GM08714 (cell line): ENCODE measurements around the gene SHROOM4.

ENCODE experiments used
- H3K4me3 ChIP-seq: fragments of 200-500 bp; sonication (Bioruptor generic); 2 replicates; pipeline ENCODE4 v1.5.1; 2014; ENCODE audit warnings: mild to moderate bottlenecking, low read length, inconsistent platforms
- ZNF274 ChIP-seq: IDR thresholded peaks from 2 replicates; pipeline ENCODE4 v1.6.1; 2012; ENCODE audit warnings: mild to moderate bottlenecking, low read depth, low read length

SHROOM4 gene

DNA sequence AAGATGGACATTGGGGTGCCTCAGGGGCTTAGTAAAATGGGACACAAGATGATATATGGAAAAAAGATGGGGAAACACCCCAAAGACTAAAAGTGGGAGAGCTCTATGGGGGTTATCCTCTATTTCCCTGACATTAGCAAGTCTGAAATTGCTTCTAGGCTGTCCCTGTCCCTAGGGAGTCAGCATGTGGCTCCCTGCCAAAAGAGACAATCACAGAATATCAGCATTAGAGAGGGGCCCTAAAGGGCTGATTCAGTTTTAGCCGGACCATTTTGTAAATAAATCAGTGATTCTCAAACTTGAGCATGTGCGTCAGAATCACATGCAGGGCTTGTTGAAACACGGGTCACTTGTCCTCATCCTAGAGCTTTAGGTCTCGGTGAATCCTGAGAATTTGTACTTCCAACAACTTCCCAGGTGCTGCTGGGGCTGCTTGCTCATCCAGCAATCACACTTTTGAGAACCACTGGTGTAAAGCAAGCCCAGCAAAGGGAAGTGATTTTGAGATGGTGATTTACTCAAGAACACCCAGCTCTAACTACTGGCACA, 178.1 kb downstream of the SHROOM4 start:
- no peak overlapping the region for H3K4me3 ChIP-seq
- no peak for TF ChIP-seq ZNF274

DNA sequence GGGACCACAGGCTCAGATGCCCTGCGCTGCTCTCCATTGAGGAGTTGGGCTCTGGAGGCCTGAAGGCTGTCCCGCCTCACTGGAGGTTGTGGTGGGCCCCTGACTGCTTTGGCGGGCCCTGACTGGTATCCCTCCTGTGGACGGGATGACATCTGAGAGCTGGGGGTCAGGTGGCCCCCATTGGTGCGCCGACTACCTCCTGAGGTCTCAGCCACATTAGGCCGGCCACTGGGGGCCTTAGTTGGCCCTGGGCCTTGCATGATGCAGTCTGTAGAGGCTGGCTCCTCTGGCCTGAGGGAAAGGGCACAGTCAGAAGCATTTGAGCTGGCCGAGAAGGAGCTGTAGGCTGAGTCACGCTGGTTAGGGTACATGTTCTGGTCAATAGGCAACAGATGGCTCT, 178.8 kb downstream of the SHROOM4 start:
- H3K4me3 ChIP-seq, result no peak overlapping the region
- TF ChIP-seq ZNF274, result no peak

DNA sequence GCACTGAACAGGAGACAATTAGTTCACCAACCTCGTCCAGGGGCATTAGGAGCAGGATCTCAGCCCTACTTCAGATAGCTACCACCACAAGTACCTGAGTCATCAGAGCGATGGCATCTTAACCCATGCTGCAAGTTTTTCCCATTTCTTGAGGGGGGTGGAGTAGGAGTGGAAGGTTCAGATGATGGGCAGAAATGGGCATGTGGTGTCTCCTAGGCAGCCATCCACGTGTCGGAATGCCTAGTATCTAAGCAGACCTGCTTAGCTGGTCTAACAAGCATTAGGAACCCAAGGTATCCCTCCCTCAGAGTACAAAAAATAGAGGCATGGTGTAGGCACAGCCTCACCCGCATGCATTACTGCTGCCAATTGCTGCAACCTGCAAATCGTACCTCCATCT, 184.2 kb downstream of the SHROOM4 start:
- H3K4me3 ChIP-seq, result no peak overlapping the region
- TF ChIP-seq ZNF274, result no peak

DNA sequence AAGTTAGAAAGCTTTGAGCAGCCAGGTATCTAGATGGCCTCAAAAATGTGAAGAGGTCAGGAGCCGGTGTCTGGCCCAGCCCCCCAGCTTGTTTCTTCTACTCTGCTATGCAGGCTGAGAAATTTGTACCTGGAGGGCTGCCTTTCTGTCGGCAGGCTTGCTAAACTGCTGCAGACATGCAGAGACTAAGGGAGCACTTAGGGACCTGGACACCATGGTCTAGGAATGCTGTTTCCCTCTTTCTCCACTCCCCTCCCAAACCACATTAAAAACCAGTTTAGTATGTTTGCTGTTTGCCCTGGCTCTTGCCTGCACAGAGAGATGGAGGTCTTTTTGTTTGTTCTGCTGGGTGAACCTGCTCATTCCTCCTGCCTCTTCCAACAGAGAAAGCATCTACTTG, 186.3 kb downstream of the SHROOM4 start:
- no peak for TF ChIP-seq ZNF274
- H3K4me3 ChIP-seq, result no peak overlapping the region

DNA sequence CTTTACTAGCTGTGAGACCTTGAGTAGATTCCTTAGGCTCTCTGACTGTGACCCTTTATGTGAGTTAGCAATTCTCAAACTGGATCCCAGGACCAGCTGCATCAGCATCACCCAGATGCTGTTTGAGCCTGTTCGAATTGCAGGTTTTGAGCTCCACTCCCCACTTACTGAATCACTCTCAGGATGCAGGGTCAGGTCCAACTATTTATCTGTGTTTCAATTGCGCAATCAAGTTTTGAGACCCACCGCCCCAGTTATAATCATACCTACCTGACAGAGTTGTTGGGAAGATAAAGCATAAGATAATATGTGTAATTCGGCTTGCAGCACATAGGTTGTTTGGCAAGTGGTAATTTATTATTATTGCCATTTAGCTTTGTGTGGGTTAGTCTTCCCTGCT, 187.6 kb downstream of the SHROOM4 start:
- no peak for TF ChIP-seq ZNF274
- H3K4me3 ChIP-seq, result no peak overlapping the region

DNA sequence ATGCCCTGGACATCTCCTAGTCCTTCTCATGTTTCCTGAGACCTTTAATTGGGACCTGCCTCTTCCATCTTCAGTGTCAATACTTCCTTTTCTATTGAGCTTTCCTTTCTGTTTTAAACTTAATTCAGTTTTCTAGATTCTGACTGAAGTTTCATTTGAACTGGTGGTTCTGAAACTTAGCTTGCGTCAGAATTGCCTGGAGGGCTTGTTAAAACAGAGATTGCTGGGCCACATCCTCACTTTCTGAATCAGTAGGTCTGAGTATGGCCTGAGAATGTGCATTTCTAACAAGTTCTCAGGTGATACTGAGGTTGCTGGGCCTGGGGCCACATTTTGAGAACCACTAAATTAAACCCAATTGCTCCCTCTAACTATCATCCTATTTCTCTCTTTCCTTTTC, 191.2 kb downstream of the SHROOM4 start:
- no peak for TF ChIP-seq ZNF274
- H3K4me3 ChIP-seq, result no peak overlapping the region

DNA sequence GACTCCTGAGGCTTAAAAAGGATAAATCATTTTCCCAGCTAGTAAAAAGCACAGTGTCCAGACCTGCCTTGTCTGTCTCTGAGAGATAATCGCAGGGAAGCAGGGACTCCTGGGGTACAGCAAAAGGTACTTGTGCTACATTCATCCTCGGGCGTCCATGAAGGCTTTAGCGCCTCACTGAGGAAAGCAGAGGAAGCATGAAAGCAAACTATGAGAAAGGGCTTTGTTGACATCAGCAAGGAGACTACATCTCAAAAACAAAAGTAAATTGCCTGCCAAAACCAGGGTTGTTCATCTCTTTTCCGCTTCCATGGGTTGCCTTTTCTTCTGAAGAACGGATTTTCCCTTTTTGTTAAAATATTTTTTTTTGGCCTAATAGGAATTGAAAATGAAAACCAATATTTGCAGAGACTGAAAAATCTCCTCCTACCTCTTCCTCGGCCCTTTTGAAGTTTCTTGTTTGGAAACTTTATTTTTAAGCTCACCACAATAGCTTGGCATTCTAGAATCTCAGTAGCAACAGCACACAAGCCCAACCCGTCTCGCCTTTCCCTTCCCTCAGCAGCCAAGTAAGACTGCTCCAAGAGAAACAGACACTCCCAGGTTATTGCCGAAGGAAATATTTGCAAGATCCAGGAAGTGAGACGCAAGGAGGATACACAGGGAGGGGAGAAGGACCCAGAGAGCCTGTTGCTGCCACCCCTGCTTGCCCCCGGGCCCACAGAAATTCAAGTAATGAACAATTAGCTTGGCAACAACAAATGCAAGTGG, 195.0 kb downstream of the SHROOM4 start:
- TF ChIP-seq ZNF274, result no peak
- no peak overlapping the region for H3K4me3 ChIP-seq

DNA sequence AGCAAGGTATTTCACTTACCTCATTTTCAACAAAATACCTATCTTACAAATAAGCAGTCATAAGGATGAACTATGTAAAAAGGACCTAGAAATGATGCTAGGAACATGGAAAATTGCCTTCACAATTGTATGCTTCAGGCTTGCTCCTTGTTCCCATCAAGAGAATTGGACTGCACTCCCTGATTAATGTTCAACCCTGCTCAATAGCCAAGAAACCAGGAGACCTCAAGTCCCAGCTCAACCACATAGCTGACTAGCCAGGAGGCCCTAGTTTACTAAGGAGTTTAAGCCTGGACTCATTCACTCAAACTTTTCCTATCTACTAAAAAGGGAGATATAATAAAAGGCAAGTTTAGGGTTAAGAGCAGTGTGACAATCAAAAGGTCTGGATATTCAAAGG, 196.8 kb downstream of the SHROOM4 start:
- no peak overlapping the region for H3K4me3 ChIP-seq
- TF ChIP-seq ZNF274, result no peak

DNA sequence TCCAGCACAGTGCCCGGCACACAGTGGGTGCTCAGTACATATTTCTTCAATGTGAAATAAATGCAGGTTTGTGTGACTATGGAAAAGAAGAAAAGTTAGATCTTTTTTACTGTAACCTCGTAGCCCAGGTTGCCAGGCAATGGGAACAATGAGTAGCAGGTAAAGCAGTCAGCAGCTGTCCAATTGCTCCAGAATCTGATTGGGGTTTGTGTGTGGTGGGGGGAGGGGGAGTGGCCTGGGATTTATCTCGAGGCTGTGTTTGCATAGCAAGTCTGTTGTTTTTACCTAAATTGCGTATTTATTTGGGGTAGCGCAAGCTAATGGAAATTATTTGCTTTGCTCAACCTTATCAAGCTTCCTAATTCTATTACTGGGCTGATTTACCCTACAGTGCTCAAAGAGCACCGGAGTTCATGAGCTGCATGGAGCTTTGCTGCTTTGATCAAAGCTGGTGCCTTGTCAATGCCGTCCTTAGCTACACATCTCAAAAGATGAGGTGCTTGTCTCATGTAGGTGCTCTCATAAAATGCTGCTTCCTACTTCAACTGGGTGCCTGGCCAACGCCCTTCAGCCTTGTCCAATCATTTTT, 198.3 kb downstream of the SHROOM4 start:
- H3K4me3 ChIP-seq, result no peak overlapping the region
- TF ChIP-seq ZNF274, result no peak

DNA sequence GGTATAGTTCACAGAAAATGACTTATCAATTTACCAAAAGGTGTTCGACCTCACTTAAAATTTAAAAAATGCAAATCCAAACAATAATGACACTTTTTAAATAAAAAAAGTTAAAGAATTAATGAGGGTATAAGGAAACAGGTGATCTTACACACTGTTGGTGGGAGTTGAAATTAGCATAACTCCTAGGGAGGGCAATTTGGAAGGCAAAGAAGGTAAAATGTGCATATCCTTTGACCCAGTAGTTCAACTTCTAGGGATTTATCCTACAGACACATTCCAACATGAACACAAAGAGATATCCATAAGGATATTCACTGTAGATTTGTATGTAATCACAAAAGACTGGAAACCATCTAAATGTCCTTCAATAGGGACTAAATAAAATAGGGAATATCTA, 199.5 kb downstream of the SHROOM4 start:
- TF ChIP-seq ZNF274, result no peak
- H3K4me3 ChIP-seq, result no peak overlapping the region

DNA sequence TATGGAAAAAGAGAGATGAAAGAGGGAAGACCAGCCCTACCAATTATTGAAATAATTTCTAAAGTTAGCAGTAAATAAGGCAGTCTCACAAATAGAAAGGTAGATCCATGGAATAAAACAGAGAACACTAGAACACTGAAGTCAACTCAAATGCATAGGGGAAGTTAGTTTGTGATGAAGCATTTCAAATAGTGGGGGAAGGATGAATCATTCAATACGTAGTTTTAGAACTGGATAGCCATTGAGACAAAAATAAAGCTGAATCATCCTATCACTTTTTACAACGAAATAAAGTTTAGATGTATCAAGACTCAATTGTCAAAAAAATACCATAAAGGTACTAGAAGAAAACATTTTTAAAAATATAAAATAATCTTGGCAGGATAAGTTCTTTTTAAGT, 200.1 kb downstream of the SHROOM4 start:
- no peak for TF ChIP-seq ZNF274
- H3K4me3 ChIP-seq, result no peak overlapping the region

DNA sequence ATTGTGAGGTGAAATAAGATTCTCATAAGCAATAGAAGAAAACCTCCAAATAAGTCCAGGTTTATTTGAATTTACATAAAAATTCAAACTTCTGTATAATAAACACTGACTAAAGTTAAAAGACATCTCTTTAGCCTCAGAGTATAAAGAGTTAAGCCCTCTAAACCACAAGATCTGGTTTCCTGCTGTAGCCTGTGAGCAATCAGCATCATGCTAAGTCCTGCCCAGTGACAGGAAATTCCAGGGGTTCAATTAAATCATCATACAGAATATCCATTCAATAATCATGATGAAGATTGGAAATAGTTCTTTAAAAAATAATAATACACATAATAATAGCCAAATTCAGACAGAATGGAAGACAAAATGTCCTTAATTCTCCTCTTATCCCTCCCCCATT, 204.2 kb downstream of the SHROOM4 start:
- H3K4me3 ChIP-seq, result no peak overlapping the region
- TF ChIP-seq ZNF274, result no peak

DNA sequence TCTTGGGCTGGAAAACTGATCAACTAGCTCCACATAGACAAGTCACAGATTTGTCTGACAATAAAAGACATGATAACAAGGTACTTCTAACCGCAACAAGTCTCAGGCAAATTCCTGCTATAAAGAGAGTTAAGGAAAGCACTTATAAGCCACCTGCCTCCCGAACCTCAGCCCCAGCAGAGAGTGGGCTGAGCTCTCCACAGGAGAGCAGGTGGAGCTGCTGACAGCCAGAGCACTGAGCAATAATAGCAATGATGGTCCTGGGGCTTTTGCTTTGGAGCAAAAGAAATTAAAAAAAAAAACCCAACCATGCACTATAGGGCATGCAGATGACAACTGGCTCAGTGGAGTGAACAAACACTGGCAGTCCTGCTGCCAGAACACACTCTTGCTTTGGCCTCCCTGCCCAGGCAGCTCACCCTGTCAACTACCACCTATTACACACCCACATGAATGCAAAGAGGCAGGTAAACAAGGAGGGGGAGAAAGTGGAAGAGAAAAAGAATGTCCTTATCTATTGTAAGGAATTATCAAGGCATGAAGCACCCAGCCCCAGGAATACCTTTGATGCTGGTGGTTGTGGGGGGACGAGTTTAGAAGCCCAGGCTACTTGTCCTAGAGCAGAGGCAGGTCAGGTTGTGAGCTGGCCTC, 207.6 kb downstream of the SHROOM4 start:
- TF ChIP-seq ZNF274, result no peak
- no peak overlapping the region for H3K4me3 ChIP-seq

DNA sequence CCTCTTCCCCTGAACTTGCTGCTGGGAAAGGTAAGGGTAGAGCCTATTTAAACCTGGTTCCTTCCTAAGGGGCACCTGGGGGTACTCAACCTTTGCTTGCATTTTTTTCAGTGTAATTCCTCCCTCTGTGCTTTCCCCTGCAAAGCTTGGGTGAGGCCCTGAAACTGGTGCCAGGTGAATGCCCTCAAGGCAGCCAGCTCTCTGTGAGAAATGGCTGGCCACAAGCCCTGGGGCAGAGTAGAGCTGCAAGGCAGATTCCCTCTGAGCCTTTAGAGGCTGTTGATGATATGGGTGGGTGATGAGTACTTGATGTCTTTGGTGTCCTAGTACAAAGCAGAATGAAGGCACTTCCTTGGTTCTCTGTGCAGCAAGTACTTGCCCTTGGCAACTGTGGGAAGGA, 217.9 kb downstream of the SHROOM4 start:
- TF ChIP-seq ZNF274, result no peak

DNA sequence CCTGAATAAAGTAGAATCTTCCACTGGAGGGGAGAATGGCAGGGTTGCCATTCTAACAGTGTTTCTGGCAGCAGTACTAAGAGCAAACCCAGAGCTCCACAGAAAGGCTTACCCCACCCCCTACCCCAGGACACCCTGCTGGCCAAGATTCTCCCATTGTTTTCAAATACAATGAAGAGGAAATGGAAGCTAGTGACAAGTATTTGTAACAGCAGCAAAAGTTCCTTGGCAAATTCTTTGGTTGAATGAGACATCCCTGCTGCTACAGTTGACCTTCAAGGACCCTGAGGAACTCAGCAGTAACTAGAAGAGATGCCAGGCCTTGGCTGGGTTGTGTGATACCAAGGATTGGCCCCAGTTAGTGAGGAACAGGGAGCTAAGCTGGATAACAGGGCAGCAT, 219.2 kb downstream of the SHROOM4 start:
- no peak overlapping the region for H3K4me3 ChIP-seq
- TF ChIP-seq ZNF274, result no peak

More for the DNA sequence above, 217.9 kb downstream of the SHROOM4 start:
- no peak overlapping the region for H3K4me3 ChIP-seq

DNA sequence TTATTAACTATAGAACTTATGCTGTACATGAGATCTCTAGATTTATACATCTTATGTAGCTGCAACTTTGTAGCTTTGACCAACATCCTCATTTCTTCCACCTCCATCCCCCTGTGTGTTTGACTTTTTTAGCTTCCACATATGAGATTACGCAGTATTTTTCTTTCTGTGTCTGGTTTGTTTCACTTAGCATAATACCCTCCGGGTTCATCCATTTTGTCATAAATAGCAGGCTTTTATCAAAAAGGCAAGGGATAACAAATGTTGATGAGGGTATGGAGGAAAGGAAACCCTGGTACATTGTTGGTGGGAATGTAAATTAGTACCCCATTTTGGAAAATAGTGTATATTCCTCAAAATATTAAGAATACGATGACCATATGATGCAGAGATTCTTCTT, 227.0 kb downstream of the SHROOM4 start:
- TF ChIP-seq ZNF274, result no peak
- H3K4me3 ChIP-seq, result no peak overlapping the region
